Esophagus muscularis mucosa (tissue), 4 donors: ENCODE data around the gene NPLOC4. TPM values are rescaled to one million over a fixed set of nuclear protein-coding genes. Genes with fewer than 3 reads are reported as not detected.
A peak's percentile ranks its signal among the peaks of the same experiment; 100 is the strongest.

ENCODE experiments used
- DNase-seq: peaks from one replicate; pipeline ENCODE4 v3.0.0-alpha.2; 2017; ENCODE audit errors: extremely low spot score
- H3K27ac ChIP-seq, 4 donors: fragments of 200-600 bp; sonication (generic); replicated peaks in 1 of 4; 1 replicate in 3 of 4; 2 replicates in 1 of 4; pipeline ENCODE4 v1.5.1; 2016 to 2019; ENCODE audit warnings: mild to moderate bottlenecking in 1 of 4
- H3K27me3 ChIP-seq, 4 donors: fragments of 200-600 bp; sonication (generic); one replicate each; pipeline versions ENCODE4 v1.5.1 to v1.6.0; 2016 to 2019
- H3K36me3 ChIP-seq, 4 donors: fragments of 200-600 bp; sonication (generic); one replicate each; pipeline ENCODE4 v1.5.1; 2016 to 2019
- H3K4me1 ChIP-seq, 4 donors: fragments of 200-600 bp; sonication (generic); one replicate each; pipeline ENCODE4 v1.5.1; 2016 to 2019
- H3K4me3 ChIP-seq, 4 donors: fragments of 200-600 bp; sonication (generic); 1 replicate in 2 of 4; 2 replicates in 2 of 4; pipeline ENCODE4 v1.5.1; 2016 to 2019; ENCODE audit warnings: mild to moderate bottlenecking in 4 of 4, moderate library complexity in 1 of 4
- H3K9me3 ChIP-seq, 4 donors: fragments of 200-600 bp; sonication (generic); 1 replicate in 3 of 4; 2 replicates in 1 of 4; pipeline ENCODE4 v1.5.1; 2016 to 2019
- CTCF ChIP-seq, 3 experiments: fragments of 200-600 bp in 2 of 3; fragments of 450-650 bp in 1 of 3; sonication (generic) in 2 of 3; IDR thresholded peaks; one replicate each; pipeline ENCODE4 v1.5.1; 2017 to 2019; ENCODE audit warnings: antibody characterized with exemption in 3 of 3, mild to moderate bottlenecking in 2 of 3, moderate library complexity in 1 of 3
- EP300 ChIP-seq: sonication (generic); formaldehyde crosslinking; IDR thresholded peaks from one replicate; pipeline ENCODE4 v1.6.1; 2017; ENCODE audit warnings: antibody characterized with exemption
- POLR2A ChIP-seq: fragments of 450-650 bp; IDR thresholded peaks from one replicate; pipeline ENCODE4 v1.6.1; 2017; ENCODE audit warnings: antibody characterized with exemption, moderate library complexity, mild to moderate bottlenecking, low read depth
- POLR2AphosphoS5 ChIP-seq, 2 donors: sonication (generic); formaldehyde crosslinking; IDR thresholded peaks; one replicate each; pipeline ENCODE4 v1.6.1; 2017; ENCODE audit warnings: antibody characterized with exemption in 2 of 2
- WGBS: methylation state at CpG from one replicate; pipeline ENCODE4 v1.1.5; 2018; 5-methylcytosine and 5-hydroxymethylcytosine counted together
- intact Hi-C: fragments of 100-400 bp; cut with DNase I; formaldehyde crosslinking; loops from one replicate; pipeline ENCODE4 v1.15.1; 2023
- total RNA-seq, 4 donors: library from RNA; depleted of rRNA; stranded (reverse); fragments of >200 nt; gene quantifications; one replicate each; pipeline versions ENCODE4 v1.1.0 to v1.2.1, GENCODE V29; 2016

Gene NPLOC4
- total RNA-seq, 4 donors from 2014 or later, result 58.1 to 86.6 (median 65.7) TPM

- 89% methylated on average over 10 of the region's 18 CpGs for WGBS
- TF ChIP-seq POLR2A (no peak), EP300 (no peak), POLR2AphosphoS5 (IDR thresholded peaks at IDR 0.05) (no peak), CTCF (IDR thresholded peaks at IDR 0.05) (no peak)
- Histone ChIP-seq H3K9me3 (no peaks in the 10 kb centered on the region), H3K4me1 (peaks cover 10 to 22% (median 16%) of the 10 kb centered on the region in 4 donors), H3K27ac (no peak overlapping the region), H3K4me3 (no peak overlapping the region), H3K36me3 (peaks cover 27 to 69% (median 64%) of the 10 kb centered on the region in 4 donors), H3K27me3 (no peaks in the 10 kb centered on the region)
- no peak for DNase-seq
- intact Hi-C loops, result no loop called here
These were observed 35.6 kb upstream of the NPLOC4 start for GRCh38 chr17:81672504-81672903.

DNA sequence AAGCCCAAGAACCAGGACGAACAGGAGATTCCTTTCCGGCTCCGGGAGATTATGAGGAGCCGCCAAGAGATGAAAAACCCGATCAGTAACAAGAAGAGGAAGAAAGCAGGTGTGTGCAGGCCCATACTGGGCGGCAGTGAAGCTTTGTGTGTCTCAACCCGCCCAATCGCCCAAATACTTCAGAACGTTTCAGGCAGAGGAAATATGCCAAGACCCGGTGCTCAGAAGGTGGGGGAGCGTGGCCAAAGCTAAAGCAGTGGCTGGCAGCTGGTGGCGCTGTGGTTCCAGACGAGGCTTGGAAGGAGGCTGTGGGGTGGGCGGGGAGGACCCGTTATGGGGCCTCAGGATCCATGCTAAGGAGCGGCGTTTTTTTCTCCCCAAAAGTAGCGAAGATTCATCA, 30.8 kb upstream of the NPLOC4 start:
- peaks cover 21 to 35% (median 30%) of the 10 kb centered on the region in 4 donors for H3K4me1 ChIP-seq
- intact Hi-C loops, result loop anchor here (2.0 kb wide), 1 partner anchor 31 kb away; the partner anchor contains the start of genes NPLOC4 and TSPAN10
- peaks cover 13 to 65% (median 49%) of the 10 kb centered on the region in 4 donors for H3K36me3 ChIP-seq
- H3K27me3 ChIP-seq, result no peaks in the 10 kb centered on the region
- DNase-seq, result no peak
- WGBS, result 85% methylated on average over 18 of the region's 18 CpGs
- no peaks in the 10 kb centered on the region for H3K9me3 ChIP-seq
- peak overlapping the region; percentile 90 to 100 (median 96) for H3K4me3 ChIP-seq
- no peak overlapping the region for H3K27ac ChIP-seq
- TF ChIP-seq POLR2AphosphoS5 (IDR thresholded peaks at IDR 0.05) (no peak), CTCF (IDR thresholded peaks at IDR 0.05) (no peak), POLR2A (no peak), EP300 (no peak)

DNA sequence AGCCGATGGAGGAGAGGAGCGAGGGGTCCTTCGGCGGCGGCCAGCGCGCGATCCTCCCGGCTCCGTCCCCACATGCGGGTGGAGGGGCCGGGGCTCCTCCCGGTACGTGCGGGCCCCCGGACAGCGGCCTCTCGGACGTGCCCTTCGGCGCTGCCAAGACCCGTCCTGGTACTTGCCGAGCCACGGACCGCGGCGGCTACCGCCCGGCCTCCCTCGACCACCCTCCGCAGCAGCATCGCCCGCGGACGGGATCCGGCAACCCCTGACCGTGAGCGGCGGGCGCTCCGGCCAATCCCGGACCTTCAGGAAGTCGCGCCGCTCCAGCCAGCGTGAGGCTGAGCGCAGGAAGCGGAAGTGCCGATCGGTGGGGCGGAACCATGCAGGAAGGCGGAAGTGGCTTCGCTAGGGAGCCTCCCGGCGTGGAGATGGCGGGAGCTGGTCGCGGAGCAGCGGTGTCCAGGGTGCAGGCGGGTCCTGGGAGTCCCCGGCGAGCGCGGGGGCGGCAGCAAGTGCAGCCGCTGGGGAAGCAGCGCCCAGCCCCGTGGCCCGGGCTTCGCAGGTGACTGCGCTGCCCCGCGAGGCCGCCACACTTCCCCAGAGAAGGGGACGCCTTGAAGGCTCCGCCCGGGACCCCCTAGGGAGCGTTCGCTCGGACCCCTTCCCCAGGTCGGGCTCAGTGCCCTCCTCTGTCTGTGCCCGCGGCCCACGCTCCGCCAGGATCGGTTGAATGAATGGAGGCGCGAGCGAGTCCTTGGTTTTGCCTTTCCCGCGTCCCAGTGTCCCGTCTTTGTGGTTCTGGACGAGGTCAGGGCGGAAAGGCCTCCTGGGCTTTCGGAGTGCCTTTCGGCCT, 29.7 kb upstream of the NPLOC4 start, which contains the start of the genes CCDC137 and OXLD1:
Gene CCDC137 (plus strand): TSS at position 396 of the 850 bp plus-strand sequence. CDS start 30 bp downstream, at position 426.
Gene OXLD1 (minus strand): TSS at position 264 of the 850 bp plus-strand sequence. CDS start 28 bp downstream, at position 236.
- under 1% methylated on average over 42 of the region's 96 CpGs for WGBS
- peaks cover 21 to 35% (median 30%) of the 10 kb centered on the region in 4 donors for H3K4me1 ChIP-seq
- H3K36me3 ChIP-seq, result peaks cover 1 to 53% (median 37%) of the 10 kb centered on the region in 4 donors
- no peaks in the 10 kb centered on the region for H3K27me3 ChIP-seq
- H3K9me3 ChIP-seq, result no peaks in the 10 kb centered on the region
- peak; percentile 98 for DNase-seq
- peak within 1 kb of the TSS; percentile 79 to 93 (median 88) for H3K27ac ChIP-seq
- H3K4me3 ChIP-seq, result peak within 1 kb of the TSS; percentile 90 to 100 (median 96)
- intact Hi-C loops, result loop anchor here (2.0 kb wide), 1 partner anchor 30 kb away; the partner anchor contains the start of genes NPLOC4 and TSPAN10
- TF ChIP-seq POLR2AphosphoS5 (IDR thresholded peaks at IDR 0.05) (peak; percentile 96 to 99), EP300 (no peak), CTCF (IDR thresholded peaks at IDR 0.05) (no peak), POLR2A (peak; percentile 55)

GRCh38 chr17:81666092-81666341, 29.1 kb upstream of the NPLOC4 start:
- peak overlapping the region; percentile 79 to 93 (median 88) for H3K27ac ChIP-seq
- intact Hi-C loops, result loop anchor here (2.0 kb wide), 1 partner anchor 29 kb away; the partner anchor contains the start of genes NPLOC4 and TSPAN10
- peak overlapping the region; percentile 90 to 100 (median 96) for H3K4me3 ChIP-seq
- peaks cover 21 to 35% (median 30%) of the 10 kb centered on the region in 4 donors for H3K4me1 ChIP-seq
- 0% methylated on average over 13 of the region's 16 CpGs for WGBS
- no peaks in the 10 kb centered on the region for H3K9me3 ChIP-seq
- no peak for DNase-seq
- peaks cover 0 to 48% (median 32%) of the 10 kb centered on the region in 4 donors for H3K36me3 ChIP-seq
- no peak for TF ChIP-seq POLR2AphosphoS5 (IDR thresholded peaks at IDR 0.05)
- TF ChIP-seq CTCF (IDR thresholded peaks at IDR 0.05), result no peak
- no peak for TF ChIP-seq EP300
- no peak for TF ChIP-seq POLR2A
- no peaks in the 10 kb centered on the region for H3K27me3 ChIP-seq
